Subcutaneous adipose tissue (tissue), 4 donors: Measurements from ENCODE around the gene KCNA10. TPM values are rescaled to one million over a fixed set of nuclear protein-coding genes. Genes with fewer than 3 reads are reported as not detected.

Experiments
- CTCF ChIP-seq: fragments of 450-650 bp; IDR thresholded peaks from one replicate; pipeline ENCODE4 v1.5.1; 2016; ENCODE audit warnings: low read depth, mild to moderate bottlenecking, control low read depth, antibody characterized with exemption, moderate library complexity
- total RNA-seq, 4 donors: library from RNA; depleted of rRNA; stranded (reverse); fragments of >200 nt; gene quantifications; one replicate each; pipeline ENCODE4 v1.1.0, GENCODE V29; 2016

KCNA10 gene
- total RNA-seq, 4 donors from 2014 or later: not detected

GRCh38 chr1:110535985-110536384, 17.0 kb upstream of the KCNA10 start:
- TF ChIP-seq CTCF: no peak

GRCh38 chr1:110533230-110533629, 14.3 kb upstream of the KCNA10 start:
- no peak for TF ChIP-seq CTCF

- TF ChIP-seq CTCF: no peak
Observed at GRCh38 chr1:110529011-110529410, 10.0 kb upstream of the KCNA10 start.

- no peak for TF ChIP-seq CTCF
Observed at GRCh38 chr1:110526201-110526780, 7.3 kb upstream of the KCNA10 start.

- no peak for TF ChIP-seq CTCF
Observed at GRCh38 chr1:110525249-110525595, 6.2 kb upstream of the KCNA10 start.

- TF ChIP-seq CTCF: no peak
Observed at GRCh38 chr1:110524311-110525248, 5.6 kb upstream of the KCNA10 start.

- TF ChIP-seq CTCF: no peak
Observed at GRCh38 chr1:110523011-110523410, 4.0 kb upstream of the KCNA10 start.
